HCT116 (cell line): ENCODE measurements around the gene KLHL2.

Experiments used
- CTCF ChIP-seq, 3 experiments: fragments of 200-600 bp in 1 of 3; sonication (generic) in 1 of 3; IDR thresholded peaks in 2 of 3; conservative IDR thresholded peaks in 1 of 3; 2 replicates each; pipeline ENCODE4 v1.5.1; 2012 to 2017; ENCODE audit warnings: low read depth in 2 of 3, low read length in 2 of 3, antibody characterized with exemption in 1 of 3, borderline replicate concordance in 1 of 3, control low read depth in 1 of 3, mild to moderate bottlenecking in 1 of 3, mixed read lengths in 1 of 3, mixed run types in 1 of 3, moderate library complexity in 1 of 3; ENCODE audit not compliant: insufficient read depth in 1 of 3
- EGR1 ChIP-seq: IDR thresholded peaks from 2 replicates; pipeline ENCODE4 v1.6.1; 2012; ENCODE audit warnings: low read depth
- EZH2 ChIP-seq: fragments of 200-600 bp; sonication (generic); IDR thresholded peaks from 2 replicates; pipeline ENCODE4 v1.6.1; 2017; ENCODE audit warnings: antibody characterized with exemption, mixed run types
- EZH2phosphoT487 ChIP-seq: fragments of 200-600 bp; IDR thresholded peaks from 2 replicates; pipeline ENCODE4 v1.6.1; 2018; ENCODE audit warnings: antibody characterized with exemption, borderline replicate concordance
- JUND ChIP-seq: IDR thresholded peaks from 2 replicates; pipeline ENCODE4 v1.6.1; 2012
- RAD21 ChIP-seq: IDR thresholded peaks from 2 replicates; pipeline ENCODE4 v1.6.1; 2012; ENCODE audit warnings: low read depth, mild to moderate bottlenecking
- SP1 ChIP-seq: IDR thresholded peaks from 2 replicates; pipeline ENCODE4 v1.6.1; 2012; ENCODE audit warnings: low read depth
- ZFX ChIP-seq: fragments of 450-650 bp; IDR thresholded peaks from 2 replicates; pipeline ENCODE4 v1.6.1; 2017

DNA sequence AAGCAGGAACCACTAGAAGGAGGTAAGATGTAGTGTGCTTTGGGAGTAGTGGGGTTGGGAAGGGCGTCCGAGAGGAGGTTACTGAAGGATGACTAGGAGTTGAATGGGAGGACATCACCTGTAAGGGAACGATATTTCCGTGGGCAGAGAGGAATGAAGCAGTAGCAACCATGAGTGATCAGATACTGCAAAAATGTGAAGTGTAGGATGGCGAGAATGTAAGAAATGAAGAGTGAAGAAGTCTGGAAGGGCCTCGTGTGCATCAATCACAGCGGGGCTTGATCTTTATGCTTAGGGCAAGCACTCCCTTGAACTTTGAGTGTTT is 120.7 kb downstream of the KLHL2 start:
- no peak for TF ChIP-seq SP1
- TF ChIP-seq EZH2 = no peak
- no peak for TF ChIP-seq CTCF (IDR thresholded peaks at IDR 0.05 in 2 of 3, conservative IDR thresholded peaks at IDR 0.05 in 1 of 3; ENCODE audit: borderline replicate concordance in 1 of 3, insufficient read depth in 1 of 3, low read depth in 2 of 3, low read length in 2 of 3)
- no peak for TF ChIP-seq ZFX
- no peak for TF ChIP-seq EZH2phosphoT487
- TF ChIP-seq RAD21 = no peak
- TF ChIP-seq JUND = no peak; the same call in 1 of the 2 replicates
- TF ChIP-seq EGR1 = no peak
